Measurements from ENCODE around the gene SSMEM1.

Gene SSMEM1, protein sequence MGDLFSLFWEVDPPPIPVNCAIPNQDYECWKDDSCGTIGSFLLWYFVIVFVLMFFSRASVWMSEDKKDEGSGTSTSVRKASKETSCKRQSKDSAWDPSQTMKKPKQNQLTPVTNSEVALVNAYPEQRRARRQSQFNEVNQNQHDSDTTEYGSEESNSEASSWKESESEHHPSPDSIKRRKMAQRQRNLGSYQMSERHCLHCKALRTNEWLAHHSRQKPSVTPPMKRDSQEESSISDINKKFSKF

DNA sequence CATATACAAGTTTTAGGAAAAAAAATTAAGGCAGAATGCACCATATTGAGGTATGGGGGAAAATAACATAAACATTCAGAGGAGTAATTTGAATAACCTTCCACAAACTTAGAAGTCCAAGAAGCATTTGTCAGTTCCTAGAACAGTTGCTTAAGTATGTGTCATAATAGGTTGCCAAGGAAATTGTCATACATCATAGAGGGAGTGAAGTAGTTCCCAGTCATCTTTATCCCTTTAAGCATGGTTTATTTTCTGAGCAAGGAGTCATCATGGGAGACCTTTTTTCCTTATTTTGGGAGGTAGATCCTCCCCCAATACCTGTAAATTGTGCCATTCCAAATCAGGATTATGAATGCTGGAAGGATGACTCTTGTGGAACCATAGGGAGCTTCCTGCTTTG lies at the start of gene SSMEM1:
Gene SSMEM1 (plus strand): TSS at position 219 of the 400 bp plus-strand sequence. CDS start 51 bp downstream, at position 270.
- no peak within 1 kb of the TSS for H3K27ac ChIP-seq

DNA sequence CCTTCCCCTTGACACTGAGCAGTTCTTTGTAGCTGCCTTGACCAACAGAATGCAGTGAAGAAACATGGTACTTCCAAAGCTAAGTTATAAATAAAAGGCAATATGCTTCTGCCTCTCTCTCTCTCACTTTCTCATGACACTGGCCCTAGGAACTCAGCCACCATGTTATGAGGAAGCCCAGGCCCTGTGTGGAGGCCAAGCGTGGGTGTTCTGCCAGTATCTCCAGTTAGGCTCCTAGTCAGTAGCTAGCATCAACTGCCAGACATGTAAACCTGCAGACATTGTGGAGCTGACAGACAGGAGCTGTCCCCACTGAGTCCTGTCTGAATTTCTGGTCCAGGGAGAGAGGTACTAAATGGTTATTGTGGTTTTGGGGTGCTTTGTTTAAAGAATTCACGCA lies 47.6 kb upstream of the SSMEM1 start:
- H3K27ac ChIP-seq = no peak overlapping the region
- TF ChIP-seq, protein P1, sequence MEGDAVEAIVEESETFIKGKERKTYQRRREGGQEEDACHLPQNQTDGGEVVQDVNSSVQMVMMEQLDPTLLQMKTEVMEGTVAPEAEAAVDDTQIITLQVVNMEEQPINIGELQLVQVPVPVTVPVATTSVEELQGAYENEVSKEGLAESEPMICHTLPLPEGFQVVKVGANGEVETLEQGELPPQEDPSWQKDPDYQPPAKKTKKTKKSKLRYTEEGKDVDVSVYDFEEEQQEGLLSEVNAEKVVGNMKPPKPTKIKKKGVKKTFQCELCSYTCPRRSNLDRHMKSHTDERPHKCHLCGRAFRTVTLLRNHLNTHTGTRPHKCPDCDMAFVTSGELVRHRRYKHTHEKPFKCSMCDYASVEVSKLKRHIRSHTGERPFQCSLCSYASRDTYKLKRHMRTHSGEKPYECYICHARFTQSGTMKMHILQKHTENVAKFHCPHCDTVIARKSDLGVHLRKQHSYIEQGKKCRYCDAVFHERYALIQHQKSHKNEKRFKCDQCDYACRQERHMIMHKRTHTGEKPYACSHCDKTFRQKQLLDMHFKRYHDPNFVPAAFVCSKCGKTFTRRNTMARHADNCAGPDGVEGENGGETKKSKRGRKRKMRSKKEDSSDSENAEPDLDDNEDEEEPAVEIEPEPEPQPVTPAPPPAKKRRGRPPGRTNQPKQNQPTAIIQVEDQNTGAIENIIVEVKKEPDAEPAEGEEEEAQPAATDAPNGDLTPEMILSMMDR (conservative IDR thresholded peaks at IDR 0.05) = no peak
- TF ChIP-seq ZFX (IDR thresholded peaks at IDR 0.05) = no peak

More for the DNA sequence above, at the start of gene SSMEM1:
- TF ChIP-seq, protein P1 (conservative IDR thresholded peaks at IDR 0.05) = no peak
- no peak for TF ChIP-seq ZFX (IDR thresholded peaks at IDR 0.05)

DNA sequence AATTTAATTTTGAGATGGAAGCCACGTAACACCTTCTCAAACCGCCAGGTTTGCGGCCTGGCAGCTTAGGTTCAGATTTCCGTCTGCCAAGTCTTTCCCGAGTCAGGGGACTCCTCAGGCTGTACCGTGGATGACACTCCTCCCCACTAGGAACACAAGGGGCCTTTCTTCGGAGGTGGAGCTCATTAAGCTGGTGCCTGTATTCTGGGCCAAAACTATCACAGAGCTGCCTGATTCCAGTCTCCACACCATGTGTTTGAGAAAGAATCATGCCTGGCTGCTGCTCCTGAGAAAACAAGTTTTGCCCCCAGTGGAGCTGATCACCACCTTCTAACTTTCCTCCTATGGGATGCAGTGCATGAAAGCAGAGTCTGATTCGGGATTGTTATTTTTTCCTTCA lies 47.2 kb upstream of the SSMEM1 start:
- no peak for TF ChIP-seq ZFX (IDR thresholded peaks at IDR 0.05)
- TF ChIP-seq, protein P1 (conservative IDR thresholded peaks at IDR 0.05) = no peak
- H3K27ac ChIP-seq = no peak overlapping the region

DNA sequence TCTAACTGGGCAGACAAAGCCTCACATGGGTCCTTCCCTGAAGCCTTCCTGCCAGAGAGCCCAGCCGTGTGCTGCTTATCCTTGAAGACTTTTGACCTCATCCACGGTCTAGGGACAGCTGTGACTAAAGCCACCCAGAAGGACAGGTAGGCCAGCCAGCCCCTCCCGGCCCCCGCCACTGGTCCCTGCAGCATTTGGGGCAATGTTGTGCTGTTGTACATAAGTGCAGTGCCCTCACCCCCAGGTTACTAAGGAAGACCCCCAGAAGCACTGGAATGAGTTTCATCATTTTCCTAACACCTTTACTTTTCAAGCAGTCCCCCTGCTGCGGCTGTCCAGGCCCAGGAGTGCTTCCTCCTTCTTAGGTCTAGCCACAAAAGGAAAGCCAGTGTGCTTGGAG lies 45.5 kb upstream of the SSMEM1 start:
- TF ChIP-seq, protein P1 (conservative IDR thresholded peaks at IDR 0.05) = no peak
- TF ChIP-seq ZFX (IDR thresholded peaks at IDR 0.05) = no peak
- no peak overlapping the region for H3K27ac ChIP-seq

DNA sequence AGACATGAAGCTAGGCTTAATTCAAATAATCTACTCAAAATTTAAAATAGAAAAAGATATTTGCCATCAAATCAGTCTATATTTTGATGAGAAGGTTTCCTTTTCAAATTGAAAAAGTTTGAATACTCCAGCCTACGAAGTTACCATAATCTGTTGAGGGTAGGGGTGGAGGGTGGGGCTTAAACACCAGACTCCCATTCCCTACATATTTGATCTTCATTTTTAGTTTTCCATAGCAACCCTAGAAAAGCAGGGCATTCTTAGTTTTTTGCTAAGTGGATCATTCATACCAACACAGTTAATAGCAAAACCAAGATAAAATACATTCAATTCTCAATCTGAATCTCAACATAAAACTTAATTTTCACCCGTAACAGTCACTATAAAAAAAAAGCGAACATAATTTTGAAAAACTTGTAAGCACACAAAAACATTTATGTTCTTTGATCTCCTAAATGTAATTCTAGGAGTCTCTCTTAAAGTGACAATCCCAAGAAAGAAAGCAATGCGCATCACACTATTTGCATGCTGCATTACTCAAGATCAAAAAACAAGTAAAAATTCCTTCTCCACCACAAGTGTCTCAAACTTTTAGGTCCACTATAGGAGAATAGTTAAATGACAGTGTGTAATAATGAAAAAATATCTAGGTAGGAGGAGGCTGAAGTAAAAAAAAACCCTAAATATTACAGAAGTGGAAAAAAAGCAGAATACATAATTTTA lies 33.3 kb upstream of the SSMEM1 start:
- no peak overlapping the region for H3K27ac ChIP-seq
- TF ChIP-seq ZFX (IDR thresholded peaks at IDR 0.05) = no peak
- TF ChIP-seq, protein P1 (conservative IDR thresholded peaks at IDR 0.05) = no peak

DNA sequence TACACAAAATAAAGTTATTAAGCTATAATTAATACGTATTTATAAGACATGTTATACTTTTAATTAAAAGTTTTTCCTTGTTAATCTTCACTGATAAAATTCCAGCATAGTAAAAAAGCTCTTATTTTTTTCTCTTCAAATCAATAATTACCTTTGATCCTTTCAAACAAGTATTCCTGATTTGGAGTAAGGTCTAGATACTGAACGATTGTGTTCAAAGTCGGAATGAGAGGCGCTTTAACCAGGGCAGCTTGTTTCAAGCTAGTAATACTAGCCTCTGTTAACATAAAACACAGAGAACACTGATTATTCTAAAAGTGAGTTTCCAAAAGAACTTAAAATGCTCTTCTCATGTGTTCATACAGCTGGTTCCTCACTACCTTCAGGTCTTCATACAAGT lies 29.4 kb upstream of the SSMEM1 start:
- H3K27ac ChIP-seq = no peak overlapping the region
- no peak for TF ChIP-seq ZFX (IDR thresholded peaks at IDR 0.05)
- TF ChIP-seq, protein P1 (conservative IDR thresholded peaks at IDR 0.05) = no peak

DNA sequence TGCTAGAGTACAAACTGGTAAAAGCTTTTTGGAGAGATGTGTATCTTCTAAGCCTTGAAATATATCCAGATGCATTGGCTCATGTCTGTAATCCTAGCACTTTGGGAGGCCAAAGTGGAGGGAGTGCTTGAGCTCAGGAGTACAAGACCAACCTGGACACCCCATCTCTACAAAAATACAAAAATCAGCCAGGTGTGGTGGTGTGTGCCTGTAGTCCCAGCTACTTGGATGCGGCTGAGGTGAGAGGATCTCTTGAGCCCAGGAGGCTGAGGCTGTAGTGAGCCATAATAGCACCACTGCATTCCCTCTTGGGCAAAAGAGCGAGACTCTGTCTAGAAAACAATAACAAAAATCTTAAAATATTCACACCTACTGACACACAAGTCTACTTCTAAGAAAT lies 28.0 kb upstream of the SSMEM1 start:
- H3K27ac ChIP-seq = no peak overlapping the region
- no peak for TF ChIP-seq ZFX (IDR thresholded peaks at IDR 0.05)
- TF ChIP-seq, protein P1 (conservative IDR thresholded peaks at IDR 0.05) = no peak

Data from C4-2B (cell line).